ENCODE data around the gene GAB1.

The GAB1 gene

GRCh38 chr4:143358923-143359643 lies 22.4 kb downstream of the GAB1 start:
- DNase-seq (ENCODE audit: low spot score) = peak; percentile 20

GRCh38 chr4:143359644-143360193 lies 23.0 kb downstream of the GAB1 start:
- no peak for DNase-seq (ENCODE audit: low spot score)

- DNase-seq (ENCODE audit: low spot score) = no peak
Measured at GRCh38 chr4:143360838-143361625, 24.4 kb downstream of the GAB1 start.

- DNase-seq (ENCODE audit: low spot score) = no peak
Measured at GRCh38 chr4:143362349-143363046, 25.8 kb downstream of the GAB1 start.

- no peak for DNase-seq (ENCODE audit: low spot score)
Measured at GRCh38 chr4:143363332-143363731, 26.7 kb downstream of the GAB1 start.

- DNase-seq (ENCODE audit: low spot score) = no peak
Measured at GRCh38 chr4:143364063-143364462, 27.4 kb downstream of the GAB1 start.

GRCh38 chr4:143367863-143368262 lies 31.2 kb downstream of the GAB1 start:
- DNase-seq (ENCODE audit: low spot score) = no peak

- DNase-seq (ENCODE audit: low spot score) = no peak
Measured at GRCh38 chr4:143369552-143369951, 32.9 kb downstream of the GAB1 start.

- DNase-seq (ENCODE audit: low spot score) = no peak
Measured at GRCh38 chr4:143372093-143372915, 35.6 kb downstream of the GAB1 start.

- no peak for DNase-seq (ENCODE audit: low spot score)
Measured at GRCh38 chr4:143374255-143374654, 37.6 kb downstream of the GAB1 start.

- DNase-seq (ENCODE audit: low spot score) = no peak
Measured at GRCh38 chr4:143374771-143375170, 38.1 kb downstream of the GAB1 start.

GRCh38 chr4:143375326-143376073 lies 38.8 kb downstream of the GAB1 start:
- DNase-seq (ENCODE audit: low spot score) = no peak

- DNase-seq (ENCODE audit: low spot score) = no peak
Measured at GRCh38 chr4:143377611-143378099, 41.0 kb downstream of the GAB1 start.

- no peak for DNase-seq (ENCODE audit: low spot score)
Measured at GRCh38 chr4:143380629-143381028, 44.0 kb downstream of the GAB1 start.

GRCh38 chr4:143381189-143382118 lies 44.8 kb downstream of the GAB1 start:
- no peak for DNase-seq (ENCODE audit: low spot score)

- no peak for DNase-seq (ENCODE audit: low spot score)
Measured at GRCh38 chr4:143382596-143382995, 45.9 kb downstream of the GAB1 start.

- DNase-seq (ENCODE audit: low spot score) = no peak
Measured at GRCh38 chr4:143383005-143383574, 46.4 kb downstream of the GAB1 start.

GRCh38 chr4:143384381-143384994 lies 47.8 kb downstream of the GAB1 start:
- no peak for DNase-seq (ENCODE audit: low spot score)

GRCh38 chr4:143386812-143387211 lies 50.1 kb downstream of the GAB1 start:
- DNase-seq (ENCODE audit: low spot score) = no peak
